CD14-positive monocyte (primary cell): ENCODE results near the gene OR2M2. TPM values are rescaled to one million over a fixed set of nuclear protein-coding genes. Genes with fewer than 3 reads are reported as not detected.

Source experiments
- DNase-seq, 3 donors: peaks; one replicate each; pipeline ENCODE4 v3.0.0-alpha.2; 2011 to 2022
- H2AFZ ChIP-seq: 2 replicates; pipeline ENCODE4 v1.6.0; 2012; ENCODE audit warnings: mild to moderate bottlenecking, low read depth, low read length, inconsistent platforms; ENCODE audit not compliant: insufficient read depth, poor library complexity, severe bottlenecking
- H3K27ac ChIP-seq, 2 donors: 1 replicate in 1 of 2; 2 replicates in 1 of 2; pipeline ENCODE4 v1.5.1; 2012 to 2013; ENCODE audit warnings: low read length in 2 of 2, control low read depth in 1 of 2, inconsistent platforms in 1 of 2, low read depth in 1 of 2, mild to moderate bottlenecking in 1 of 2
- H3K27me3 ChIP-seq, 2 donors: one replicate each; pipeline versions ENCODE4 v1.6.0 to v1.6.1; 2011 to 2013; ENCODE audit warnings: low read length in 2 of 2; ENCODE audit not compliant: control insufficient read depth in 2 of 2, insufficient read depth in 2 of 2
- H3K36me3 ChIP-seq, 2 donors: replicated peaks in 1 of 2; 1 replicate in 1 of 2; 2 replicates in 1 of 2; pipeline versions ENCODE4 v1.5.1 to v1.6.1; 2012 to 2013; ENCODE audit warnings: low read length in 2 of 2, control low read depth in 1 of 2, inconsistent platforms in 1 of 2, mild to moderate bottlenecking in 1 of 2; ENCODE audit not compliant: insufficient read depth in 2 of 2, control insufficient read depth in 1 of 2
- H3K4me1 ChIP-seq, 2 donors: 1 replicate in 1 of 2; 2 replicates in 1 of 2; pipeline versions ENCODE4 v1.5.1 to v1.6.1; 2012 to 2013; ENCODE audit warnings: low read length in 2 of 2, control low read depth in 1 of 2, inconsistent platforms in 1 of 2, mild to moderate bottlenecking in 1 of 2, moderate library complexity in 1 of 2; ENCODE audit not compliant: insufficient read depth in 2 of 2, control insufficient read depth in 1 of 2
- H3K4me2 ChIP-seq: replicated peaks from 2 replicates; pipeline ENCODE3; 2012; ENCODE audit warnings: low read length, moderate library complexity, mild to moderate bottlenecking; ENCODE audit not compliant: poor library complexity, severe bottlenecking; ENCODE audit errors: extremely low read depth
- H3K4me3 ChIP-seq, 3 experiments: fragments of 200-600 bp in 1 of 3; sonication (generic) in 1 of 3; replicated peaks in 1 of 3; 1 replicate in 2 of 3; 2 replicates in 1 of 3; pipeline ENCODE4 v1.5.1; 2011 to 2013; ENCODE audit warnings: low read length in 3 of 3, mild to moderate bottlenecking in 3 of 3, control low read depth in 2 of 3, low read depth in 2 of 3, inconsistent platforms in 1 of 3, moderate library complexity in 1 of 3
- H3K79me2 ChIP-seq: 2 replicates; pipeline ENCODE4 v1.6.0; 2012; ENCODE audit warnings: mild to moderate bottlenecking, control low read depth, inconsistent platforms, low read length, moderate library complexity; ENCODE audit not compliant: insufficient read depth
- H3K9ac ChIP-seq: 2 replicates; pipeline ENCODE4 v1.6.0; 2017; ENCODE audit warnings: low read length, mild to moderate bottlenecking; ENCODE audit not compliant: insufficient read depth, poor library complexity, severe bottlenecking
- H3K9me3 ChIP-seq, 2 donors: replicated peaks in 1 of 2; 1 replicate in 1 of 2; 2 replicates in 1 of 2; pipeline versions ENCODE4 v1.5.1 to v1.6.1; 2012 to 2013; ENCODE audit warnings: low read length in 2 of 2, control low read depth in 1 of 2; ENCODE audit not compliant: control insufficient read depth in 1 of 2, insufficient read depth in 1 of 2
- H4K20me1 ChIP-seq: 2 replicates; pipeline ENCODE4 v1.6.0; 2012; ENCODE audit warnings: mild to moderate bottlenecking, low read length, control low read depth, moderate library complexity; ENCODE audit not compliant: insufficient read depth
- H3K27ac Mint-ChIP-seq, 7 donors: one replicate each; pipeline ENCODE4 v1.8.0; 2020; ENCODE audit warnings: mild to moderate bottlenecking in 7 of 7, mixed read lengths in 7 of 7, moderate library complexity in 6 of 7, inconsistent platforms in 2 of 7
- H3K27me3 Mint-ChIP-seq, 3 donors: one replicate each; pipeline ENCODE4 v1.8.0; 2021 to 2022; ENCODE audit warnings: low read depth in 3 of 3, mild to moderate bottlenecking in 3 of 3, mixed read lengths in 3 of 3, moderate library complexity in 3 of 3, inconsistent platforms in 1 of 3
- H3K36me3 Mint-ChIP-seq, 2 donors: one replicate each; pipeline ENCODE4 v1.8.0; 2020; ENCODE audit warnings: mixed read lengths in 2 of 2, inconsistent platforms in 1 of 2, mild to moderate bottlenecking in 1 of 2
- H3K4me1 Mint-ChIP-seq: one replicate; pipeline ENCODE4 v1.8.0; 2020; ENCODE audit warnings: mild to moderate bottlenecking, mixed read lengths
- H3K4me3 Mint-ChIP-seq, 2 donors: one replicate each; pipeline ENCODE4 v1.8.0; 2020; ENCODE audit warnings: mild to moderate bottlenecking in 2 of 2, mixed read lengths in 2 of 2, moderate library complexity in 1 of 2
- H3K9me3 Mint-ChIP-seq, 7 donors: one replicate each; pipeline ENCODE4 v1.8.0; 2020 to 2022; ENCODE audit warnings: mixed read lengths in 7 of 7, mild to moderate bottlenecking in 6 of 7, moderate library complexity in 6 of 7, inconsistent platforms in 2 of 7
- CTCF ChIP-seq: fragments of 200-600 bp; IDR thresholded peaks from one replicate; pipeline ENCODE4 v1.8.0; 2022; ENCODE audit warnings: antibody characterized with exemption, mild to moderate bottlenecking
- WGBS: methylation state at CpG from one replicate; pipeline ENCODE4 v1.1.5; 2013; ENCODE audit warnings: missing lambda C conversion rate; ENCODE audit not compliant: insufficient coverage; 5-methylcytosine and 5-hydroxymethylcytosine counted together
- intact Hi-C, 2 donors: fragments of 100-400 bp; cut with micrococcal nuclease; formaldehyde crosslinking; loops; one replicate each; pipeline versions ENCODE4 v1.15.0 to v1.15.1; 2023
- polyA plus RNA-seq, 3 donors: library from polyadenylated mRNA; depleted of rRNA in 1 of 3; unstranded in 2 of 3; stranded (reverse) in 1 of 3; fragments of 300-500 nt in 2 of 3; fragments of >200 nt in 1 of 3; fragmentation: Illumina TruSeq in 2 of 3; gene quantifications; 1 replicate in 2 of 3; 2 replicates in 1 of 3; pipeline ENCODE4 v1.2.3, GENCODE V29; 2012 to 2021

The OR2M2 gene
- polyA plus RNA-seq, 3 donors: not detected

DNA sequence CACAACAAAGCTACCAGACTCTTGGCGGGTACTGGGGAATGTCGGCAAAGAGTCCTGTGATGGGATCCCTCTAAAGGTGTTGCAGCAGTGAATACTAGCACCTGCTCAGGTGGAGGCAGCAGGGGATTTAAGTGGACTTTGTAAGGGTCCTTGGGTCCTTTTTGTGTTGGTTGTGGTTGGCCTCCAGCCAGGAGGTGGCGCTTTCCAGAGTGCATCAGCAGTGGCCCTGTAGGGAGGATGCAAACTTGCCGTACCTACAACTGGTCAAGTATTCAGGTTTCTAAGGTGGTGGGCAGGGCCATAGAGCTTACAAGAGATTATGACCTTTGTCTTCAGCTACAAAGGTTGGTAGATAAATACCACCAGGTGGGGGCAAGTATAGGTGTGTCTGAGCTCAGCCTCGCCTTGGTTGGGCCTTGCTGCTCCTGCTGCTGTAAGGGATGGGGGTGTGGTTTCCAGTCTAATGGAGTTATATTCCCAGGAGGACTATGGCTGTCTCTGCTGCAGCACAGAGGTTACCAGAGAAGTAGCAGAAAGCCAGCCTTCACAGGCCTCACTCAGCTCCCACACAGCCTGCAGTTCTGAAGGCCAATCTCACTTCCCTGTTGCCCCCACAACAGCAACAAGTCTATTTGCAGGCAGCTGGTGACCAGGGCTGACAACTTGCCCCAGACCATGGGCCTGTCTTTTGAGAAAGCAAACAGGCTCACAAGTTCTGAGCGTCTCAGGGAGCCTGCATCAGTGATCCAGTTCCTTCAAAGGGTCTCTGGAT, 22.4 kb upstream of the OR2M2 start:
- no peak overlapping the region for H3K27ac ChIP-seq
- Mint-ChIP-seq H3K36me3 (no peaks in the 10 kb centered on the region), H3K9me3 (peaks cover 0 to 5% (median 2%) of the 10 kb centered on the region in 7 donors), H3K4me1 (no peaks in the 10 kb centered on the region), H3K27me3 (no peaks in the 10 kb centered on the region), H3K27ac (no peak overlapping the region), H3K4me3 (no peak overlapping the region)
- H2AFZ ChIP-seq: no peak overlapping the region
- H3K79me2 ChIP-seq: no peaks in the 10 kb centered on the region
- no peak for TF ChIP-seq CTCF
- H4K20me1 ChIP-seq: no peaks in the 10 kb centered on the region
- no peak for DNase-seq
- no peak overlapping the region for H3K4me2 ChIP-seq
- WGBS: 95% methylated on average over 4 of the region's 6 CpGs
- no peaks in the 10 kb centered on the region for H3K27me3 ChIP-seq
- H3K9ac ChIP-seq: no peak overlapping the region
- no peaks in the 10 kb centered on the region for H3K36me3 ChIP-seq
- no peaks in the 10 kb centered on the region for H3K9me3 ChIP-seq
- H3K4me1 ChIP-seq: no peaks in the 10 kb centered on the region
- no peak overlapping the region for H3K4me3 ChIP-seq
- intact Hi-C loops: no loop called here

GRCh38 chr1:248155927-248156326, 18.7 kb upstream of the OR2M2 start:
- Histone ChIP-seq H3K27me3 (no peaks in the 10 kb centered on the region), H3K79me2 (no peaks in the 10 kb centered on the region), H2AFZ (no peak overlapping the region), H3K27ac (no peak overlapping the region), H3K4me2 (no peak overlapping the region), H3K9ac (no peak overlapping the region), H3K36me3 (no peaks in the 10 kb centered on the region), H3K4me3 (no peak overlapping the region), H3K9me3 (no peaks in the 10 kb centered on the region), H3K4me1 (no peaks in the 10 kb centered on the region), H4K20me1 (no peaks in the 10 kb centered on the region)
- Mint-ChIP-seq H3K9me3 (peaks cover 0 to 3% (median 0%) of the 10 kb centered on the region in 7 donors), H3K27me3 (no peaks in the 10 kb centered on the region), H3K36me3 (no peaks in the 10 kb centered on the region), H3K4me1 (no peaks in the 10 kb centered on the region), H3K27ac (no peak overlapping the region), H3K4me3 (no peak overlapping the region)
- intact Hi-C loops: no loop called here
- DNase-seq: no peak
- no peak for TF ChIP-seq CTCF
- no CpG with 5 or more reads among the region's 1 CpG for WGBS
